Gastrocnemius medialis (tissue), 4 donors: ENCODE measurements around the gene PDZD4.

Experiments used
- CTCF ChIP-seq, 5 experiments: fragments of 450-650 bp in 3 of 5; fragments of 200-600 bp in 2 of 5; sonication (generic) in 2 of 5; IDR thresholded peaks in 4 of 5; conservative IDR thresholded peaks in 1 of 5; 1 replicate in 4 of 5; 2 replicates in 1 of 5; pipeline ENCODE4 v1.5.1; 2016 to 2019; ENCODE audit warnings: antibody characterized with exemption in 5 of 5, mild to moderate bottlenecking in 3 of 5, moderate library complexity in 3 of 5
- POLR2A ChIP-seq, 2 donors: fragments of 450-650 bp; IDR thresholded peaks; one replicate each; pipeline ENCODE4 v1.6.1; 2017; ENCODE audit warnings: antibody characterized with exemption in 2 of 2, mild to moderate bottlenecking in 2 of 2, moderate library complexity in 2 of 2

GRCh38 chrX:153871451-153871850 lies 41.1 kb upstream of the PDZD4 start:
- no peak for TF ChIP-seq CTCF (IDR thresholded peaks at IDR 0.05 in 4 of 5, conservative IDR thresholded peaks at IDR 0.05 in 1 of 5)
- TF ChIP-seq POLR2A (IDR thresholded peaks at IDR 0.05): no peak
